Endothelial cell of umbilical vein (primary cell): Measurements from ENCODE around the gene SLC22A6. TPM values are rescaled to one million over a fixed set of nuclear protein-coding genes. Genes with fewer than 3 reads are reported as not detected.
A peak's percentile ranks its signal among the peaks of the same experiment; 100 is the strongest.

ENCODE experiments used
- BruUV-seq: library from RNA; stranded (reverse); fragments of 400-500 nt; replicated peaks from 2 replicates; lab custom pipeline; 2021; lab: Mats Ljungman, UMichigan
- CTCF ChIA-PET: fragments of 300-600, 350-600 bp; sonication (Branson Sonifier 250); formaldehyde crosslinking; loops from one replicate; lab custom pipeline; 2021; ENCODE audit warnings: antibody characterized with exemption, inconsistent platforms; lab: Charles Lee
- POLR2A ChIA-PET: fragments of 300-600, 350-600 bp; sonication (Branson Sonifier 250); formaldehyde crosslinking; loops from one replicate; lab custom pipeline; 2021; ENCODE audit warnings: antibody characterized with exemption, inconsistent platforms; lab: Charles Lee
- DNase-seq: peaks from one replicate; pipeline ENCODE4 v3.0.0-alpha.2; 2011; ENCODE audit warnings: low read depth, low spot score
- FAIRE-seq: peaks from 2 replicates; lab custom pipeline; 2011; peaks lifted over from hg19 to GRCh38; lab: Jason Lieb, UNC
- H2AFZ ChIP-seq: 2 replicates; pipeline ENCODE4 v1.6.0; 2012; ENCODE audit warnings: low read depth, low read length, control low read depth, inconsistent platforms
- H3K27ac ChIP-seq: 2 replicates; pipeline ENCODE4 v1.5.1; 2011; ENCODE audit warnings: low read depth, mild to moderate bottlenecking, control low read depth, low read length, moderate library complexity; ENCODE audit not compliant: insufficient read depth
- H3K27me3 ChIP-seq, 2 experiments: 2 replicates each; pipeline versions ENCODE4 v1.6.0 to v1.6.1; 2011; ENCODE audit warnings: low read length in 2 of 2, mixed read lengths in 1 of 2; ENCODE audit not compliant: control insufficient read depth in 2 of 2, insufficient read depth in 2 of 2
- H3K36me3 ChIP-seq, 2 experiments: 2 replicates in 1 of 2; 3 replicates in 1 of 2; pipeline ENCODE4 v1.5.1; 2011; ENCODE audit warnings: low read length in 2 of 2, mild to moderate bottlenecking in 1 of 2, moderate library complexity in 1 of 2; ENCODE audit not compliant: control insufficient read depth in 2 of 2, insufficient read depth in 2 of 2; ENCODE audit errors: extremely low read depth in 1 of 2
- H3K4me1 ChIP-seq: 3 replicates; pipeline ENCODE4 v1.5.1; 2011; ENCODE audit warnings: mild to moderate bottlenecking, low read length; ENCODE audit not compliant: control insufficient read depth, insufficient read depth; ENCODE audit errors: extremely low read depth
- H3K4me2 ChIP-seq: 2 replicates; pipeline ENCODE4 v1.6.1; 2011; ENCODE audit warnings: low read length, control low read depth, mixed read lengths; ENCODE audit not compliant: insufficient read depth
- H3K4me3 ChIP-seq, 3 experiments: fragments of 200-600 bp in 1 of 3; sonication (generic), shearing (Covaris generic) in 1 of 3; replicated peaks in 1 of 3; 2 replicates each; pipeline ENCODE4 v1.5.1; 2011 to 2016; ENCODE audit warnings: control low read depth in 3 of 3, low read length in 3 of 3, mild to moderate bottlenecking in 2 of 3, inconsistent platforms in 1 of 3, low read depth in 1 of 3, moderate library complexity in 1 of 3; ENCODE audit not compliant: insufficient read depth in 1 of 3
- H3K79me2 ChIP-seq: 2 replicates; pipeline ENCODE4 v1.6.0; 2012; ENCODE audit warnings: low read length, inconsistent platforms; ENCODE audit not compliant: control insufficient read depth, insufficient read depth
- H3K9ac ChIP-seq: replicated peaks from 2 replicates; pipeline ENCODE3; 2011; ENCODE audit warnings: low read length, control low read depth; ENCODE audit not compliant: insufficient read depth; ENCODE audit errors: extremely low read depth
- H3K9me1 ChIP-seq: replicated peaks from 3 replicates; pipeline ENCODE4 v1.6.0; 2011; ENCODE audit warnings: mild to moderate bottlenecking, low read length; ENCODE audit not compliant: control insufficient read depth, insufficient read depth; ENCODE audit errors: extremely low read depth
- H3K9me3 ChIP-seq: replicated peaks from 2 replicates; pipeline ENCODE4 v1.5.1; 2012; ENCODE audit warnings: low read length, inconsistent platforms; ENCODE audit not compliant: control insufficient read depth, insufficient read depth
- H4K20me1 ChIP-seq: replicated peaks from 2 replicates; pipeline ENCODE3; 2011; ENCODE audit warnings: mild to moderate bottlenecking, low read length; ENCODE audit not compliant: control insufficient read depth, insufficient read depth; ENCODE audit errors: extremely low read depth
- EZH2 ChIP-seq: IDR thresholded peaks from 2 replicates; pipeline ENCODE4 v1.6.1; 2012; ENCODE audit warnings: borderline replicate concordance, low read depth, mild to moderate bottlenecking, moderate library complexity, low read length, inconsistent platforms; ENCODE audit not compliant: severe bottlenecking
- GATA2 ChIP-seq: IDR thresholded peaks from 2 replicates; pipeline ENCODE4 v1.7.0; 2011; ENCODE audit warnings: low read depth, mild to moderate bottlenecking, moderate library complexity, mixed read lengths, low read length; ENCODE audit not compliant: insufficient read length, insufficient read depth
- JUN ChIP-seq: IDR thresholded peaks from 2 replicates; pipeline ENCODE4 v1.6.1; 2011; ENCODE audit warnings: borderline replicate concordance, low read depth; ENCODE audit not compliant: insufficient read length, insufficient read depth
- MYC ChIP-seq: IDR thresholded peaks from one replicate; pipeline ENCODE4 v1.6.1; 2011; ENCODE audit warnings: mild to moderate bottlenecking, low read depth, low read length
- POLR2A ChIP-seq: IDR thresholded peaks from 2 replicates; pipeline ENCODE4 v1.6.1; 2012; ENCODE audit warnings: low read depth, mild to moderate bottlenecking, control low read depth, low read length
- POLR2AphosphoS5 ChIP-seq: IDR thresholded peaks from 2 replicates; pipeline ENCODE4 v1.6.1; 2012; ENCODE audit warnings: low read depth, mild to moderate bottlenecking, control low read depth, low read length, moderate library complexity; ENCODE audit not compliant: insufficient read depth
- dilution Hi-C: fragments of 300-500 bp; cut with MboI; formaldehyde crosslinking; loops from one replicate; pipeline ENCODE4 v1.15.0; 2019; ENCODE audit warnings: low sequenced_read_pairs; ENCODE audit not compliant: extremely low pct_ligation_motif_present
- intact Hi-C: fragments of 100-400 bp; cut with micrococcal nuclease; formaldehyde crosslinking; loops from one replicate; pipeline ENCODE4 v1.10.0; 2022
- polyA plus RNA-seq, 4 experiments: library from polyadenylated mRNA; depleted of rRNA in 3 of 4; stranded (reverse) in 3 of 4; unstranded in 1 of 4; fragments of >200 nt; gene quantifications; 2 replicates each; pipeline versions ENCODE4 v1.2.1 to v1.2.3, GENCODE V29; 2011 to 2012; ENCODE audit warnings: missing spikeins in 1 of 4
- total RNA-seq: library from RNA; stranded (reverse); gene quantifications from 2 replicates; pipeline ENCODE4 v1.2.3, GENCODE V29; 2021
- TF ChIP-seq, protein P1 (sequence below), 2 donors: IDR thresholded peaks; 1 replicate in 1 of 2; 2 replicates in 1 of 2; pipeline ENCODE4 v1.5.1; 2011; ENCODE audit warnings: low read length in 2 of 2, mild to moderate bottlenecking in 2 of 2, moderate library complexity in 2 of 2, control low read depth in 1 of 2, inconsistent platforms in 1 of 2, low read depth in 1 of 2; ENCODE audit not compliant: insufficient read depth in 1 of 2; ENCODE audit errors: extremely low read depth in 1 of 2
- TF ChIP-seq, protein P2 (sequence below): IDR thresholded peaks from 2 replicates; pipeline ENCODE4 v1.6.1; 2011; ENCODE audit not compliant: insufficient read depth, insufficient read length

SLC22A6 gene
- total and polyA plus RNA-seq, 2 donors (not counting 3 experiments of a cell fraction or from before 2014, with no cell fraction given), result not detected

DNA sequence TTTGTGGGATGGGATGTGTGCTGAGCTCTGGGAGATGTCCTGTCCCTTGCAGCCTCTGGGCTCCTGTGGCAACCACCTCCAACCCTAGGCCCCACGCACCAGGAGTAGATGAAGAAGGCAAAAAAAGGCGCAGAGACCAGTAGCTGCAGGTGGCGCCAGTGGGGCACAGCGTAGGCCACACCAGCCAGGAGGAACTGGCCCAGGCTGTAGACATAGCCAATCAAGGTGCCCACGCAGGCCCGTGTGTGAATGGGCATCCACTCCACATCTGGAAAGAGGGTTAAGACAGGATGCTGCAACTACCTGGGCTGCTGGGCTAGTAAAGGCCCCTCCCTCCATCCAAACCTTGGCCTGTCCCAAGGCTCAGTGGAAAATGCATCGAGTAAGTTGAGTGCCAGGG, 3.0 kb downstream of the SLC22A6 start:
- Histone ChIP-seq H3K4me3 (no peak overlapping the region), H2AFZ (no peak overlapping the region), H3K9me1 (no peaks in the 10 kb centered on the region), H3K27ac (no peak overlapping the region), H3K27me3 (no peaks in the 10 kb centered on the region), H4K20me1 (no peaks in the 10 kb centered on the region), H3K4me2 (no peak overlapping the region), H3K9ac (no peak overlapping the region), H3K4me1 (no peaks in the 10 kb centered on the region), H3K36me3 (no peaks in the 10 kb centered on the region), H3K9me3 (no peaks in the 10 kb centered on the region), H3K79me2 (no peaks in the 10 kb centered on the region)
- TF ChIP-seq, protein P1, sequence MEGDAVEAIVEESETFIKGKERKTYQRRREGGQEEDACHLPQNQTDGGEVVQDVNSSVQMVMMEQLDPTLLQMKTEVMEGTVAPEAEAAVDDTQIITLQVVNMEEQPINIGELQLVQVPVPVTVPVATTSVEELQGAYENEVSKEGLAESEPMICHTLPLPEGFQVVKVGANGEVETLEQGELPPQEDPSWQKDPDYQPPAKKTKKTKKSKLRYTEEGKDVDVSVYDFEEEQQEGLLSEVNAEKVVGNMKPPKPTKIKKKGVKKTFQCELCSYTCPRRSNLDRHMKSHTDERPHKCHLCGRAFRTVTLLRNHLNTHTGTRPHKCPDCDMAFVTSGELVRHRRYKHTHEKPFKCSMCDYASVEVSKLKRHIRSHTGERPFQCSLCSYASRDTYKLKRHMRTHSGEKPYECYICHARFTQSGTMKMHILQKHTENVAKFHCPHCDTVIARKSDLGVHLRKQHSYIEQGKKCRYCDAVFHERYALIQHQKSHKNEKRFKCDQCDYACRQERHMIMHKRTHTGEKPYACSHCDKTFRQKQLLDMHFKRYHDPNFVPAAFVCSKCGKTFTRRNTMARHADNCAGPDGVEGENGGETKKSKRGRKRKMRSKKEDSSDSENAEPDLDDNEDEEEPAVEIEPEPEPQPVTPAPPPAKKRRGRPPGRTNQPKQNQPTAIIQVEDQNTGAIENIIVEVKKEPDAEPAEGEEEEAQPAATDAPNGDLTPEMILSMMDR (IDR thresholded peaks at IDR 0.05; ENCODE audit: extremely low read depth in 1 of 2, insufficient read depth in 1 of 2, low read depth in 1 of 2, low read length in 2 of 2), result peak in 1 of 2 donors; percentile 4
- TF ChIP-seq JUN, result no peak
- no peak for FAIRE-seq
- DNase-seq, result no peak
- intact Hi-C loops, result no loop called here
- CTCF ChIA-PET, result interaction anchor here (1.4 kb wide), 1 partner anchor 41 kb away, joined by 6 read pairs; no protein-coding TSS in a partner anchor
- POLR2A ChIA-PET, result no interaction called here
- dilution Hi-C loops, result no loop called here
- BruUV-seq, result no TSS peak

DNA sequence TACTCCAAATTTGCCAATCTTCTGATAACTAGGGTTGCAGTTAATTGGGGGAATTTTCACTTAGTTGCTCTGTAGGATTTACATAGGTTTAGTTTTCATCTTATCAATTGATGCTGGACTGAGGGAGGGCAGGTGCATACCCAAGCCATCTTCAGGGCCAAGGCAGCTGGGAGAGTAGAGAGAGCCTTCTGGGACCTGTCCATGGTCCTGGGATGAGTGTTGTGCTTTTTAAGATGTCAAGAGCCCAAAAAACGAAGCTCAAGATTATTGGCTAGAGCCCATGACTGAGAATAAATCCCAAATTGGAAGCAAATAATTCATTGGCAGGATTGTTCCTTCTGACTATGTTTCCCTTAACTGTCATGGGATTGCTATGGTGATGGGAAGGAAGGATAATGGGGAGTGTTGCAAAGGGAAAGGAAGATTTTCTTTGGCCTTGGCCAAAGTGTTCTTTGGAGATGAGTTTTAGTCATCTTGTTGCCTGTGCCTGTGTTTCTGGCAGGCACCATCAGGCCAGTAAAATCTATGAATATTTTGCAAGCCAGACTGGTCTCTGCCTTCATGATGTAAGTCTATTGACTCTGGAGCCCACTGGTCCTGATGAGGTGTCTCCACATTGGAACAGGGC, 4.5 kb downstream of the SLC22A6 start:
- Histone ChIP-seq H2AFZ (no peak overlapping the region), H3K9me1 (no peaks in the 10 kb centered on the region), H3K9ac (no peak overlapping the region), H3K79me2 (no peaks in the 10 kb centered on the region), H3K4me1 (no peaks in the 10 kb centered on the region), H3K27me3 (no peaks in the 10 kb centered on the region), H3K27ac (no peak overlapping the region), H4K20me1 (no peaks in the 10 kb centered on the region), H3K9me3 (no peaks in the 10 kb centered on the region), H3K4me3 (no peak overlapping the region), H3K4me2 (no peak overlapping the region), H3K36me3 (no peaks in the 10 kb centered on the region)
- dilution Hi-C loops, result no loop called here
- TF ChIP-seq POLR2A (no peak), EZH2 (no peak), MYC (no peak), POLR2AphosphoS5 (no peak), GATA2 (no peak)
- TF ChIP-seq, protein P2, sequence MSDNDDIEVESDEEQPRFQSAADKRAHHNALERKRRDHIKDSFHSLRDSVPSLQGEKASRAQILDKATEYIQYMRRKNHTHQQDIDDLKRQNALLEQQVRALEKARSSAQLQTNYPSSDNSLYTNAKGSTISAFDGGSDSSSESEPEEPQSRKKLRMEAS, result no peak
- TF ChIP-seq, protein P1 (IDR thresholded peaks at IDR 0.05; ENCODE audit: extremely low read depth in 1 of 2, insufficient read depth in 1 of 2, low read depth in 1 of 2, low read length in 2 of 2), result no peak
- FAIRE-seq, result no peak
- peak; percentile 6 for DNase-seq
- ChIA-PET CTCF (interaction anchor here (0.9 to 1.4 kb wide), 5 partner anchors 9 to 74 kb away, joined by 3 to 5 read pairs (median 3); no protein-coding TSS in a partner anchor), POLR2A (no interaction called here)
- BruUV-seq, result no TSS peak
- intact Hi-C loops, result no loop called here
